Lung (tissue), 12 donors: ENCODE measurements around the gene LPIN1. TPM values are rescaled to one million over a fixed set of nuclear protein-coding genes. Genes with fewer than 3 reads are reported as not detected.

Source experiments
- ATAC-seq: fragments of 200-7000 bp; cut with Tn5 transposase; one replicate; pipeline ENCODE4 v1.9.1; 2020; ENCODE audit warnings: moderate number of reproducible peaks; ENCODE audit not compliant: insufficient read depth, low FRiP score
- DNase-seq, 3 donors: peaks; one replicate each; pipeline ENCODE4 v3.0.0-alpha.2; 2013 to 2017
- H3K27ac ChIP-seq, 2 donors: one replicate each; pipeline ENCODE4 v1.5.1; 2013; ENCODE audit warnings: mild to moderate bottlenecking in 2 of 2, moderate library complexity in 2 of 2, control low read depth in 1 of 2, inconsistent platforms in 1 of 2, low read depth in 1 of 2, low read length in 1 of 2
- H3K27me3 ChIP-seq, 3 donors: one replicate each; pipeline ENCODE4 v1.5.1; 2013; ENCODE audit warnings: low read length in 2 of 3; ENCODE audit not compliant: control insufficient read depth in 3 of 3, insufficient read depth in 3 of 3
- H3K36me3 ChIP-seq, 4 donors: one replicate each; pipeline ENCODE4 v1.5.1; 2013; ENCODE audit warnings: low read length in 4 of 4, mild to moderate bottlenecking in 1 of 4, moderate library complexity in 1 of 4; ENCODE audit not compliant: control insufficient read depth in 4 of 4, insufficient read depth in 4 of 4
- H3K4me1 ChIP-seq, 5 donors: one replicate each; pipeline ENCODE4 v1.5.1; 2013; ENCODE audit warnings: low read length in 5 of 5, mild to moderate bottlenecking in 2 of 5, moderate library complexity in 1 of 5; ENCODE audit not compliant: control insufficient read depth in 5 of 5, insufficient read depth in 5 of 5
- H3K4me3 ChIP-seq: one replicate; pipeline ENCODE4 v1.5.1; 2013; ENCODE audit warnings: mild to moderate bottlenecking, control low read depth, moderate library complexity
- H3K9ac ChIP-seq, 2 donors: one replicate each; pipeline ENCODE4 v1.5.1; 2013; ENCODE audit warnings: low read length in 2 of 2, control low read depth in 1 of 2; ENCODE audit not compliant: insufficient read depth in 1 of 2
- H3K9me3 ChIP-seq, 4 donors: one replicate each; pipeline ENCODE4 v1.5.1; 2013; ENCODE audit warnings: low read length in 3 of 4, mild to moderate bottlenecking in 1 of 4, moderate library complexity in 1 of 4; ENCODE audit not compliant: control insufficient read depth in 4 of 4, insufficient read depth in 3 of 4
- CTCF ChIP-seq: IDR thresholded peaks from 2 replicates; pipeline ENCODE4 v1.5.1; 2012; ENCODE audit warnings: mild to moderate bottlenecking; ENCODE audit errors: control extremely low read depth, extremely low read depth
- WGBS, 2 donors: extraction: QIAGEN DNeasy Blood & Tissue Kit; methylation state at CpG; one replicate each; pipeline ENCODE4 v1.1.7; 2013; 5-methylcytosine and 5-hydroxymethylcytosine counted together
- polyA plus RNA-seq, 2 donors: library from polyadenylated mRNA; stranded (reverse); fragments of 200-250 nt; gene quantifications; one replicate each; pipeline ENCODE4 v1.2.1, GENCODE V29; 2013
- total RNA-seq, 2 donors: library from RNA; depleted of rRNA in 1 of 2; stranded (reverse); fragments of >200 nt in 1 of 2; gene quantifications; one replicate each; pipeline ENCODE4 v1.2.1, GENCODE V29; 2014 to 2021
- donor health status: control.
- donor health status: control.
- donor health status: Bipolar disorder and iron deficiency.
- donor health status: healthy.
- donor health status: DM: yes; HTN: yes; CAD: no.

Gene LPIN1
- total and polyA plus RNA-seq, 4 donors: 14.7 to 43.4 (median 26.0) TPM

GRCh38 chr2:11827547-11827946, 81.1 kb downstream of the LPIN1 start:
- Histone ChIP-seq H3K27ac (no peak overlapping the region), H3K36me3 (peaks cover 6 to 15% (median 10%) of the 10 kb centered on the region in 4 donors), H3K4me3 (no peak overlapping the region), H3K9ac (no peak overlapping the region), H3K27me3 (no peaks in the 10 kb centered on the region), H3K9me3 (peaks cover 0 to 1% (median 0%) of the 10 kb centered on the region in 4 donors), H3K4me1 (peaks cover 0 to 41% (median 5%) of the 10 kb centered on the region in 5 donors)
- WGBS, 2 donors: 88% methylated on average over 4 of the region's 4 CpGs
- no peak for ATAC-seq
- no peak for TF ChIP-seq CTCF
- DNase-seq: no peak

- WGBS, 2 donors: 87 to 91% methylated on average over 3 of the region's 3 CpGs
- Histone ChIP-seq H3K27ac (peak overlapping the region in 1 of 2 donors; percentile 62), H3K27me3 (no peaks in the 10 kb centered on the region), H3K36me3 (peaks cover 3 to 11% (median 8%) of the 10 kb centered on the region in 4 donors), H3K4me1 (peaks cover 0 to 36% (median 5%) of the 10 kb centered on the region in 5 donors), H3K4me3 (no peak overlapping the region), H3K9me3 (peaks cover 0 to 1% (median 0%) of the 10 kb centered on the region in 4 donors), H3K9ac (no peak overlapping the region)
- no peak for TF ChIP-seq CTCF
- DNase-seq (no peak), ATAC-seq (no peak)
Measured at GRCh38 chr2:11828933-11829323, 82.5 kb downstream of the LPIN1 start.

- ATAC-seq (no peak), DNase-seq (peak; percentile 76 to 82 (median 78))
- WGBS, 2 donors: 11 to 12% methylated on average over 11 of the region's 11 CpGs
- H3K36me3 ChIP-seq: peaks cover 2 to 10% (median 5%) of the 10 kb centered on the region in 4 donors
- no peak overlapping the region for H3K9ac ChIP-seq
- H3K4me3 ChIP-seq: no peak overlapping the region
- peaks cover 0 to 36% (median 6%) of the 10 kb centered on the region in 5 donors for H3K4me1 ChIP-seq
- peak; percentile 1 for TF ChIP-seq CTCF
- H3K27me3 ChIP-seq: no peaks in the 10 kb centered on the region
- H3K9me3 ChIP-seq: peaks cover 0 to 4% (median under 1%) of the 10 kb centered on the region in 4 donors
- H3K27ac ChIP-seq: peak overlapping the region; percentile 56 to 86
Measured at GRCh38 chr2:11829324-11829946, 83.0 kb downstream of the LPIN1 start.
